Measurements from ENCODE around the gene SLC49A3. TPM values are rescaled to one million over a fixed set of nuclear protein-coding genes. Genes with fewer than 3 reads are reported as not detected.

Gene SLC49A3
- polyA plus RNA-seq, 1 donor from 2014 or later: not detected

DNA sequence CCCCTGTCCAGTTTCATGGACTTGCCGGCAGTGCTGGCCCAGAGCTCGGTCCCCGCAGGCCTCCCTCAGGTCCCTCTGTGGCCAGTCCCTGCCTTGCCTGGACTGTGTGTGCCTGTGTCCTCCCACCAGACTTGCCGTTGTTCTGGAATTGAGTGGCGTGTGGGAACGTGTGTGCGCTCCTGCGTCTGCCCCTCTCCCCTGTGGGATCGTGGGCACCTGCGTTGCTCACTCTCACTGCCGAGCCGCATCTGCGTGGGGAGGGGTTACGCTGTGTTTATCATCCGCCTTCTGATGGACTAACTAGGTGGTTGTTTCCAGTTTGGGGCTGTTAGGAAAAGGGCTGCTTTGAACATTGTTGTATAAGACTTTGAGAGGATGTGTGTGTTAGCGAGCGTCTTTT lies 37.9 kb upstream of the SLC49A3 start:
- H3K9ac ChIP-seq (ENCODE audit: low read length): no peak overlapping the region
- H4K20me1 ChIP-seq (ENCODE audit: insufficient read depth): peaks cover 13% of the 10 kb centered on the region
- peak overlapping the region; percentile 43 for H3K4me3 ChIP-seq (ENCODE audit: low read length)
- H2AFZ ChIP-seq (ENCODE audit: low read depth, low read length): no peak overlapping the region
- no peaks in the 10 kb centered on the region for H3K9me2 ChIP-seq (ENCODE audit: insufficient read depth, low read length)
- H3K9me3 ChIP-seq (ENCODE audit: low read length): no peaks in the 10 kb centered on the region
- H3K27ac ChIP-seq (ENCODE audit: low read length): peak overlapping the region; percentile 42
- H3K27me3 ChIP-seq (ENCODE audit: insufficient read depth, low read depth, low read length): no peaks in the 10 kb centered on the region
- no peaks in the 10 kb centered on the region for H3K36me3 ChIP-seq (ENCODE audit: insufficient read depth, low read length)
- peak overlapping the region; percentile 8 for H3K4me2 ChIP-seq (ENCODE audit: low read length)
- TF ChIP-seq POLR2AphosphoS5 (IDR thresholded peaks at IDR 0.05): peak; percentile 37
- TF ChIP-seq MXI1 (conservative IDR thresholded peaks at IDR 0.05; ENCODE audit: poor library complexity, severe bottlenecking): no peak
- H3F3A ChIP-seq (ENCODE audit: insufficient read depth, low read length, poor library complexity, severe bottlenecking): no peaks in the 10 kb centered on the region
- H3K79me2 ChIP-seq (replicated peaks; ENCODE audit: insufficient read depth, low read length): peaks cover 55% of the 10 kb centered on the region

DNA sequence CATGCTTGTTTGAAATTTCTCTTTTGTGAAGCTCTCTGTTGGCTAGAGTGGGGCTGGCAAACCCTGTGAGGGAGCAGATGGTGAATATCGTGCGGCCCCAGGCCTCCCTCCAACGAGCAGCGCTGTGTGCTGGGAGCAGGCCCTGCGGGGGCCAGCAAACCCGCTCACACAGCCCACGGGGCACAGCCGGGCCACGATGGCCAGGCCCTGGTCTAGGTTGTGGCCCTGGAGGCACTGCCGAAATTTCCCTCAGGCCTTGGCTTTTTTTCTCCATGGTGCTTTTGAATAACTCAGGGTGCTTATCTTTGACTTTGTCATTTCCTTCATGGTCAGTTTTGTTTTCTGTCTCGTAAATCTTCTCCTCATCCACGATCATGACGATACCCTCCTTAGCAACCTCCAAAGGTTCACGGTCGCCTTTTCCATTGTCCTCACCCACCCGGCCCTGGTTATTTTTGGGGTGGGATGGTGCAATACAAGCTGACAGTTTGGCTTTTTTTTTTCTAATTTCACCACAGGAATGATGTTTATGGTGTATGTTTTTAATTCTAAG lies 37.4 kb upstream of the SLC49A3 start:
- no peaks in the 10 kb centered on the region for H3K36me3 ChIP-seq (ENCODE audit: insufficient read depth, low read length)

More for the DNA sequence above, 37.4 kb upstream of the SLC49A3 start:
- Histone ChIP-seq H3K4me3 (ENCODE audit: low read length) (peak overlapping the region; percentile 43), H3K79me2 (replicated peaks; ENCODE audit: insufficient read depth, low read length) (peaks cover 55% of the 10 kb centered on the region), H3K9me3 (ENCODE audit: low read length) (no peaks in the 10 kb centered on the region), H3F3A (ENCODE audit: insufficient read depth, low read length, poor library complexity, severe bottlenecking) (no peaks in the 10 kb centered on the region), H3K27ac (ENCODE audit: low read length) (peak overlapping the region; percentile 42), H3K4me2 (ENCODE audit: low read length) (peak overlapping the region; percentile 8), H3K9ac (ENCODE audit: low read length) (no peak overlapping the region), H3K27me3 (ENCODE audit: insufficient read depth, low read depth, low read length) (no peaks in the 10 kb centered on the region), H2AFZ (ENCODE audit: low read depth, low read length) (no peak overlapping the region), H4K20me1 (ENCODE audit: insufficient read depth) (peaks cover 13% of the 10 kb centered on the region), H3K9me2 (ENCODE audit: insufficient read depth, low read length) (no peaks in the 10 kb centered on the region)
- TF ChIP-seq SMC3 (conservative IDR thresholded peaks at IDR 0.05; ENCODE audit: poor library complexity) (no peak), MXI1 (conservative IDR thresholded peaks at IDR 0.05; ENCODE audit: poor library complexity, severe bottlenecking) (no peak), EZH2 (IDR thresholded peaks at IDR 0.05; ENCODE audit: borderline replicate concordance, insufficient read depth, low read length, poor library complexity, severe bottlenecking) (no peak), EP300 (conservative IDR thresholded peaks at IDR 0.05; ENCODE audit: poor library complexity, severe bottlenecking) (no peak), TAF1 (IDR thresholded peaks at IDR 0.05; ENCODE audit: low read depth) (no peak), POLR2AphosphoS5 (IDR thresholded peaks at IDR 0.05) (no peak), RAD21 (conservative IDR thresholded peaks at IDR 0.05) (no peak)
- TF ChIP-seq, protein P1, sequence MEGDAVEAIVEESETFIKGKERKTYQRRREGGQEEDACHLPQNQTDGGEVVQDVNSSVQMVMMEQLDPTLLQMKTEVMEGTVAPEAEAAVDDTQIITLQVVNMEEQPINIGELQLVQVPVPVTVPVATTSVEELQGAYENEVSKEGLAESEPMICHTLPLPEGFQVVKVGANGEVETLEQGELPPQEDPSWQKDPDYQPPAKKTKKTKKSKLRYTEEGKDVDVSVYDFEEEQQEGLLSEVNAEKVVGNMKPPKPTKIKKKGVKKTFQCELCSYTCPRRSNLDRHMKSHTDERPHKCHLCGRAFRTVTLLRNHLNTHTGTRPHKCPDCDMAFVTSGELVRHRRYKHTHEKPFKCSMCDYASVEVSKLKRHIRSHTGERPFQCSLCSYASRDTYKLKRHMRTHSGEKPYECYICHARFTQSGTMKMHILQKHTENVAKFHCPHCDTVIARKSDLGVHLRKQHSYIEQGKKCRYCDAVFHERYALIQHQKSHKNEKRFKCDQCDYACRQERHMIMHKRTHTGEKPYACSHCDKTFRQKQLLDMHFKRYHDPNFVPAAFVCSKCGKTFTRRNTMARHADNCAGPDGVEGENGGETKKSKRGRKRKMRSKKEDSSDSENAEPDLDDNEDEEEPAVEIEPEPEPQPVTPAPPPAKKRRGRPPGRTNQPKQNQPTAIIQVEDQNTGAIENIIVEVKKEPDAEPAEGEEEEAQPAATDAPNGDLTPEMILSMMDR (IDR thresholded peaks at IDR 0.05; ENCODE audit: poor library complexity, severe bottlenecking): no peak
- TF ChIP-seq, protein P2, sequence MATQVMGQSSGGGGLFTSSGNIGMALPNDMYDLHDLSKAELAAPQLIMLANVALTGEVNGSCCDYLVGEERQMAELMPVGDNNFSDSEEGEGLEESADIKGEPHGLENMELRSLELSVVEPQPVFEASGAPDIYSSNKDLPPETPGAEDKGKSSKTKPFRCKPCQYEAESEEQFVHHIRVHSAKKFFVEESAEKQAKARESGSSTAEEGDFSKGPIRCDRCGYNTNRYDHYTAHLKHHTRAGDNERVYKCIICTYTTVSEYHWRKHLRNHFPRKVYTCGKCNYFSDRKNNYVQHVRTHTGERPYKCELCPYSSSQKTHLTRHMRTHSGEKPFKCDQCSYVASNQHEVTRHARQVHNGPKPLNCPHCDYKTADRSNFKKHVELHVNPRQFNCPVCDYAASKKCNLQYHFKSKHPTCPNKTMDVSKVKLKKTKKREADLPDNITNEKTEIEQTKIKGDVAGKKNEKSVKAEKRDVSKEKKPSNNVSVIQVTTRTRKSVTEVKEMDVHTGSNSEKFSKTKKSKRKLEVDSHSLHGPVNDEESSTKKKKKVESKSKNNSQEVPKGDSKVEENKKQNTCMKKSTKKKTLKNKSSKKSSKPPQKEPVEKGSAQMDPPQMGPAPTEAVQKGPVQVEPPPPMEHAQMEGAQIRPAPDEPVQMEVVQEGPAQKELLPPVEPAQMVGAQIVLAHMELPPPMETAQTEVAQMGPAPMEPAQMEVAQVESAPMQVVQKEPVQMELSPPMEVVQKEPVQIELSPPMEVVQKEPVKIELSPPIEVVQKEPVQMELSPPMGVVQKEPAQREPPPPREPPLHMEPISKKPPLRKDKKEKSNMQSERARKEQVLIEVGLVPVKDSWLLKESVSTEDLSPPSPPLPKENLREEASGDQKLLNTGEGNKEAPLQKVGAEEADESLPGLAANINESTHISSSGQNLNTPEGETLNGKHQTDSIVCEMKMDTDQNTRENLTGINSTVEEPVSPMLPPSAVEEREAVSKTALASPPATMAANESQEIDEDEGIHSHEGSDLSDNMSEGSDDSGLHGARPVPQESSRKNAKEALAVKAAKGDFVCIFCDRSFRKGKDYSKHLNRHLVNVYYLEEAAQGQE (IDR thresholded peaks at IDR 0.05; ENCODE audit: borderline replicate concordance): no peak

Measured in neural cell (in vitro differentiated cells).